Anterior cingulate cortex (tissue), 58 donors: ENCODE measurements around the gene PRR23E.

Experiments used
- DNase-seq, 58 donors: peaks; one replicate each; lab custom pipeline; 2025; lab: John Stamatoyannopoulos, UW

The PRR23E gene

DNA sequence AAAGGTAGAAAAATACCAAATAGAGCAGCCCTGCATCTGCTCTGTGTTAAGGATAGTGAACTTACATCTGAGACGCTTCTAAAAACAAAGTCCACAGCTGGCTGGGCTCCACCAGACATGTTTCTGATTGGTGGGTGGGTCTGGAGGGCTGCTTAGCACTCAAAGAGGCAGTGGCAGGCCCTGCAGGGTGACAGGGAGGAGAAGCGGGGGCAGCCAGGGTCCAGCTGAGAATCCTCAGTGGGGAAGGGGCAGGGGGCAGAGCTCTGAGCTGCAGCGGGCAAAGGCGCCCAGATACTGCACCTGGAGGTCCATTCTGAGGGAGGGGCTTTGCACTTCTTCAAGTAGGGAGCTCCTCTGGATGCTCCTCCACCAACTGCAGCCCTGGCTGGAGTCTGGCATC, 28.1 kb downstream of the PRR23E start:
- DNase-seq = no peak

GRCh38 chr3:127221446-127222035, 28.6 kb downstream of the PRR23E start:
- no peak for DNase-seq

DNA sequence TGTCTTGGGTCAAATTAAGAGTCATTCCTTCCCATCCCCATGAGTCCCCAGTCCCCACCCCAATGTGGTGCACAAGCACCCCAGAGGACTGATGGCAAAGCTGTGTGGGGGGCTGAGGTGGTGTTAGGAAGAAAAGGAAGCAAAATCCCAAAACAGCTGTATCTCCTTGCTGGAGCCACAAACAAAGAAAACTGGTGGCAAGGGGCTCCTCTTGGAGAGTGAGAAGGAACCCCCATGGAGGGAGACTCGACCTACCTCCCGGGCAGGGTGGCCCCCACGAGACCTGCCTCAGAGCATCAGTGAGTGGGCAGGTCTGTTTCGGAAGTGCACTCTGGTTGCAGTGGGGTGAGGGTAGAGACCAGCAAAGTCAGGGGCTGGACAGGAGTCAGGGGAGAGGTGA, 29.2 kb downstream of the PRR23E start:
- DNase-seq = no peak

- no peak for DNase-seq
Measured at GRCh38 chr3:127222664-127223063, 29.7 kb downstream of the PRR23E start.

DNA sequence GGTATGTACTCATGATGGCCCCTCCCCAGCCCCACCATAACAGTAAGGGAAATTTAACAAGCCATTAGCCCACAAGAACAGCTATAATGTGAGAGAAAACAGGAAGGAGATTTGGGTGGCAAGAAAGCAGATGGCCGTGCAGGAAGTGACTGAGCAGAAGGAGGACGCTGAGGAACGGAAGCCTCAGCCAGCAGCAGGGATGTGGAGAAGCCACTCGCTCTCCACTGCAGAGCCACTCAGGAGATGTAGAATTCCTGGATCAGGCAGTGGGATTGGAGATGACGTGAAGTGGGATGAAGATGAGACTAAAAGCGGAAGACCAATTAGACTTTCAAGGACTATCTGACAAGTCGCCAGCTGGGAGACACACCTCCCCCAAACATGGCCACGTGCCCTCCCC, 31.2 kb downstream of the PRR23E start:
- DNase-seq = peak in 1 of 58 donors; percentile 12

DNA sequence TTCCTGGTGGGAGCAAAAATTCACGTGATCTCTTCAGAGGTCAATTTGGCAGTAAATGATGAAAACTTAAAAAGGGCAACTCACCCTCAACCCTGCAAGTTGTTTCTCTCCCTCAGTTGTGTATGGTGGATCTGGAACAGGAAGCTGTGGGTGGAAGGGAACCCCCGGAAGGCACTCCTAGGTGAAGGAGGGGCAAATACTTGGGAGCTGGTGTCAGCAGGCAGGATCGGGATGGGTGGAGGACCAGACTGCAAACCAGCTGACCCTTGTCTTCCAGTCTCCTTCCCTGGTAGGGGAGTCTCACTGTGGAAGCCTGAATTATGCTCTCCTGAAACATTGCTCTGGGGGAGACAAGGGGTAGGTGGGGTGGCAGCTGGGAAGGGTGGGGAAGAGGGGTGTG, 33.5 kb downstream of the PRR23E start:
- no peak for DNase-seq

GRCh38 chr3:127226946-127227842, 34.3 kb downstream of the PRR23E start:
- no peak for DNase-seq

- DNase-seq = no peak
Measured at GRCh38 chr3:127228866-127229265, 35.9 kb downstream of the PRR23E start.

- no peak for DNase-seq
Measured at GRCh38 chr3:127233371-127233770, 40.4 kb downstream of the PRR23E start.

DNA sequence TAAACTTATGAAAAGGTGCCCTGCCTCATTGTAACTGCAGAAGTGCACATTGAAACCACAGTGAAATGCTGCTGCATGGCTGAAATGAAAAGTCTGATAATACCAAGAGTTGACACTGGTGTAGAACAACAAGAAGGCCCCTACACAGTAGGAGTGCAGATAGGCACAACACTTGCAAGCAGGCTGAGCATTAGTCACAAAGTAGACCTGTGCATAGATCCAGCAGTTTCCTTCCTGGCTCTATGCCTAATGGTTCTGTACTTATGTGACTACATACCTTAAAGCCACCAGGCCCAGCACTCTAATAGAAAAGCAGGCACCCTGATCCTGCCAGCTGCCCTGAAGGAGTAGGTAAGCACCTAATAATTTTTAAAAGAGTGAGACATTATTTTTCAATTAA, 41.8 kb downstream of the PRR23E start:
- no peak for DNase-seq

- no peak for DNase-seq
Measured at GRCh38 chr3:127235706-127236105, 42.8 kb downstream of the PRR23E start.

DNA sequence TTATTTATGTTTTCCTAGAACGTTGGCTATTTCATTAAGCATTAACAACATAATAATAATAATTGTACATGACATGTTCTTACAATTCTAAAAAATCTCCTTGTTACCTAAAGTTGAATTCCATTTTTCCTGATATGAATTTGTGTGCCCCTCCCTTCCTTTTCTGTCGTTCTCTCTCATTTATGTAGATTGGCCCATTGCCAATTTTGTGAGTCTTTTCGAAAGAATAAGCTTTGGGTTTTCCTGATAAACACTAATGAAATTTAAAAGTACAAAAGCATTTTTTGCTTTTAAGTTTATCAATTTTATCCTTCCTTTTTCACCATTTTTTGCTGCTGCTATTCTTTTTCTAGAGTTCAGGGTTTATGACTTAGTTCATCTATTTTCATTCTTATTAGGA, 44.9 kb downstream of the PRR23E start:
- no peak for DNase-seq

DNA sequence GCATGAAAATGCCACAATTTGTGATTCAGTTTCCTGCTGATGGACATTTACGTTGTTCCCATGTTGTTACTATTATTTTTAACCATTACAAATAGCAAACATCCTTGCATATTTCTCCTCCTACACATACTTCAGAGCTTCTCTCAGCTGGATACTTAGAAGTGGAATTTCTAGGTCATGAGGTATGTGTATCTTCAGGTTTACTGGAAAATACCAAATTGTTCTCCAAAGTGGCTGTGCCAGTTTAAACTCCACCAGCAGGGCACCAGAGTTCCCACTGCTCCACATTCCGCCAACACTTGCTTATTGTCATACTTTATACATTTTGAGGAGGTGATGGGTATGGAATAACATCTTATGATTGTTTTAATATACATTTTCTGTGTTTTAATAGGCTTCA, 45.7 kb downstream of the PRR23E start:
- no peak for DNase-seq

DNA sequence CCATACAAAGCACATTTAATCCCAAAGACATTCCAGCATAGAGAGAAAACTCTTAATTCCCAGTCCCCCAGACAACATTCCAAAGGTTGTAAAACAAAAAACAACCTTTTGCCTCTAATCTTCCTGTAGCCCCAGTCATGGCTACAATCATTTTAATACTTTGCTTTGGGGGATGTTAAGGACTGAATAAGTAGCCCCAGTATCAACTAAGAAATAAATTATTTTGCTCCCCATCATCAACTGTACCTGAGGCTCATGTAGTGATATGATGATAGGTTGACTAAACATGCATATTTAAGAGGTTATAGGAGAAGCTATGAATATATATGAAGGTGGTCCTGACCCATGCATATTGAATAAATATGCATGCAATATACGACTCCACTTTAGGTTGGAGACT, 54.4 kb downstream of the PRR23E start:
- no peak for DNase-seq
